GM23338 (cell line): ENCODE measurements around the gene SPARC. TPM values are rescaled to one million over a fixed set of nuclear protein-coding genes. Genes with fewer than 3 reads are reported as not detected.

Experiments
- ATAC-seq: fragments of 200-7000 bp; cut with Tn5 transposase; 3 replicates; pipeline ENCODE4 v1.9.1; 2020
- DNase-seq: peaks from one replicate; pipeline ENCODE4 v3.0.0-alpha.2; 2015; ENCODE audit warnings: low spot score
- H2AFZ ChIP-seq: fragments of 200-600 bp; sonication (generic); 2 replicates; pipeline ENCODE4 v1.8.0; 2016; ENCODE audit warnings: antibody characterized with exemption, mild to moderate bottlenecking, moderate library complexity
- H3F3A ChIP-seq: fragments of 200-600 bp; sonication (generic); replicated peaks from 2 replicates; pipeline ENCODE4 v1.8.0; 2017; ENCODE audit warnings: antibody characterized with exemption, mixed run types, low read depth
- H3K27ac ChIP-seq: fragments of 200-600 bp; sonication (generic); 2 replicates; pipeline ENCODE4 v1.6.1; 2016; ENCODE audit warnings: low read depth
- H3K27me3 ChIP-seq: fragments of 200-600 bp; sonication (generic); 2 replicates; pipeline ENCODE4 v1.8.0; 2016; ENCODE audit warnings: mild to moderate bottlenecking, mixed run types, moderate library complexity; ENCODE audit not compliant: insufficient read depth
- H3K36me3 ChIP-seq: fragments of 200-600 bp; sonication (generic); 2 replicates; pipeline ENCODE4 v1.8.0; 2016; ENCODE audit warnings: mild to moderate bottlenecking; ENCODE audit not compliant: insufficient read depth
- H3K4me1 ChIP-seq: fragments of 200-600 bp; sonication (generic); 2 replicates; pipeline ENCODE4 v1.8.0; 2016; ENCODE audit warnings: mild to moderate bottlenecking, moderate library complexity; ENCODE audit not compliant: insufficient read depth
- H3K4me2 ChIP-seq: fragments of 200-600 bp; sonication (generic); 2 replicates; pipeline ENCODE4 v1.7.1; 2017; ENCODE audit warnings: mixed run types
- H3K4me3 ChIP-seq: fragments of 200-600 bp; sonication (generic); 2 replicates; pipeline ENCODE4 v1.6.1; 2016; ENCODE audit warnings: mixed run types
- H3K79me2 ChIP-seq: fragments of 200-600 bp; sonication (generic); replicated peaks from 2 replicates; pipeline ENCODE4 v1.8.0; 2017; ENCODE audit warnings: mild to moderate bottlenecking; ENCODE audit not compliant: insufficient read depth
- H3K9me2 ChIP-seq: fragments of 200-600 bp; sonication (generic); 2 replicates; pipeline ENCODE4 v1.8.0; 2017; ENCODE audit not compliant: insufficient read depth
- H4K20me1 ChIP-seq: fragments of 200-600 bp; sonication (generic); replicated peaks from 2 replicates; pipeline ENCODE4 v1.8.0; 2017; ENCODE audit warnings: mild to moderate bottlenecking; ENCODE audit not compliant: insufficient read depth
- H3K27ac Mint-ChIP-seq: 2 replicates; pipeline ENCODE4 v1.8.0; 2020; ENCODE audit warnings: inconsistent platforms, mild to moderate bottlenecking, moderate library complexity, mixed read lengths
- H3K27me3 Mint-ChIP-seq: 3 replicates; pipeline ENCODE4 v1.8.0; 2022; ENCODE audit warnings: low read depth, mild to moderate bottlenecking, moderate library complexity, mixed read lengths, inconsistent platforms; ENCODE audit not compliant: insufficient read depth, poor library complexity
- H3K36me3 Mint-ChIP-seq: 3 replicates; pipeline ENCODE4 v1.8.0; 2021; ENCODE audit warnings: low read depth, mild to moderate bottlenecking, inconsistent platforms, moderate library complexity, mixed read lengths
- H3K4me1 Mint-ChIP-seq: 3 replicates; pipeline ENCODE4 v1.8.0; 2020; ENCODE audit warnings: mild to moderate bottlenecking, inconsistent platforms, mixed read lengths
- H3K4me3 Mint-ChIP-seq: 3 replicates; pipeline ENCODE4 v1.8.0; 2021; ENCODE audit warnings: moderate library complexity, mild to moderate bottlenecking, inconsistent platforms, mixed read lengths
- H3K9me3 Mint-ChIP-seq: 3 replicates; pipeline ENCODE4 v1.8.0; 2020; ENCODE audit warnings: moderate library complexity, mild to moderate bottlenecking, inconsistent platforms, mixed read lengths
- CREB1 ChIP-seq: fragments of 250-450 bp; sonication (Bioruptor Pico); IDR thresholded peaks from 2 replicates; pipeline ENCODE4 v1.5.0; 2020; ENCODE audit warnings: low read depth, mild to moderate bottlenecking, moderate library complexity
- EZH2 ChIP-seq: fragments of 200-600 bp; sonication (generic); IDR thresholded peaks from one replicate; pipeline ENCODE4 v1.8.0; 2017; ENCODE audit warnings: antibody characterized with exemption, mild to moderate bottlenecking, low read depth; ENCODE audit not compliant: unreplicated experiment
- EZH2phosphoT487 ChIP-seq: fragments of 200-600 bp; sonication (generic); IDR thresholded peaks from one replicate; pipeline ENCODE4 v1.8.1; 2018; ENCODE audit warnings: antibody characterized with exemption; ENCODE audit not compliant: unreplicated experiment
- JUNB ChIP-seq: IDR thresholded peaks from one replicate; pipeline ENCODE4 v1.6.1; 2016; ENCODE audit warnings: antibody characterized with exemption; ENCODE audit not compliant: unreplicated experiment
- NANOG ChIP-seq: IDR thresholded peaks from 2 replicates; pipeline ENCODE4 v1.6.1; 2016; ENCODE audit warnings: antibody characterized with exemption, borderline replicate concordance
- polyA plus RNA-seq: library from polyadenylated mRNA; unstranded; fragments of >200 nt; fragmentation: Nextera tagmentation; extraction: Ambion mirVana; gene quantifications from 2 replicates; pipeline ENCODE4 v1.2.1, GENCODE V29; 2016
- total RNA-seq: library from RNA; depleted of rRNA; stranded (reverse); fragments of >200 nt; shearing (Covaris generic); gene quantifications from 2 replicates; pipeline ENCODE4 v1.2.3, GENCODE V29; 2014
- TF ChIP-seq, protein P1 (sequence below), 2 experiments: fragments of 200-600 bp in 1 of 2; sonication (generic) in 1 of 2; conservative IDR thresholded peaks; 2 replicates each; pipeline versions ENCODE4 v1.5.1 to v1.6.1; 2016 to 2017; ENCODE audit warnings: antibody characterized with exemption in 2 of 2, low read depth in 2 of 2, mild to moderate bottlenecking in 2 of 2, moderate library complexity in 1 of 2
- TF ChIP-seq, protein P2 (sequence below): IDR thresholded peaks from 2 replicates; pipeline ENCODE4 v1.6.1; 2016; ENCODE audit warnings: antibody characterized with exemption
- TF ChIP-seq, protein P3 (sequence below): IDR thresholded peaks from one replicate; pipeline ENCODE4 v1.6.1; 2018; ENCODE audit warnings: antibody characterized with exemption; ENCODE audit not compliant: unreplicated experiment

Gene SPARC
- total and polyA plus RNA-seq, 2 experiments from 2014 or later: 218 to 225 TPM

DNA sequence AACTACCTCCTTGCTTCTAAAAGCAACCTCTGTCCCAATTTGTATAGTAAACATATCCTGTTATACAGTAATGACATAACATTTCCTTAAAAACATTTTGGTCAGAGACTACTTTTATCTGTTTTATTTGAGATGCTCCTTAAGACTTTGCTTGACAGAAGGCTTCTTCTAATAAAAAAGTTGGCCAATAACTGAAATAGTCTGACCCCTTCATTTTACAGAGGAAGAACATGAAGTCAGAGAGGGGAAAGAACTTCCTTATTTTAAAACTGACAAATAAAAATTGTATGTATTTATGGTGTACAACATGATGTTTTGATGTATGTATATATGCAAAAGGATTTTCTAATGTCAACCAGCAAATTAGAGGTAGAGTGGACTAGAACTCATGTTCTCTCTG lies 35.8 kb upstream of the SPARC start (continued):
- TF ChIP-seq, protein P1, sequence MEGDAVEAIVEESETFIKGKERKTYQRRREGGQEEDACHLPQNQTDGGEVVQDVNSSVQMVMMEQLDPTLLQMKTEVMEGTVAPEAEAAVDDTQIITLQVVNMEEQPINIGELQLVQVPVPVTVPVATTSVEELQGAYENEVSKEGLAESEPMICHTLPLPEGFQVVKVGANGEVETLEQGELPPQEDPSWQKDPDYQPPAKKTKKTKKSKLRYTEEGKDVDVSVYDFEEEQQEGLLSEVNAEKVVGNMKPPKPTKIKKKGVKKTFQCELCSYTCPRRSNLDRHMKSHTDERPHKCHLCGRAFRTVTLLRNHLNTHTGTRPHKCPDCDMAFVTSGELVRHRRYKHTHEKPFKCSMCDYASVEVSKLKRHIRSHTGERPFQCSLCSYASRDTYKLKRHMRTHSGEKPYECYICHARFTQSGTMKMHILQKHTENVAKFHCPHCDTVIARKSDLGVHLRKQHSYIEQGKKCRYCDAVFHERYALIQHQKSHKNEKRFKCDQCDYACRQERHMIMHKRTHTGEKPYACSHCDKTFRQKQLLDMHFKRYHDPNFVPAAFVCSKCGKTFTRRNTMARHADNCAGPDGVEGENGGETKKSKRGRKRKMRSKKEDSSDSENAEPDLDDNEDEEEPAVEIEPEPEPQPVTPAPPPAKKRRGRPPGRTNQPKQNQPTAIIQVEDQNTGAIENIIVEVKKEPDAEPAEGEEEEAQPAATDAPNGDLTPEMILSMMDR (conservative IDR thresholded peaks at IDR 0.05; ENCODE audit: low read depth in 2 of 2): no peak
- TF ChIP-seq CREB1 (no peak), EZH2phosphoT487 (no peak)

DNA sequence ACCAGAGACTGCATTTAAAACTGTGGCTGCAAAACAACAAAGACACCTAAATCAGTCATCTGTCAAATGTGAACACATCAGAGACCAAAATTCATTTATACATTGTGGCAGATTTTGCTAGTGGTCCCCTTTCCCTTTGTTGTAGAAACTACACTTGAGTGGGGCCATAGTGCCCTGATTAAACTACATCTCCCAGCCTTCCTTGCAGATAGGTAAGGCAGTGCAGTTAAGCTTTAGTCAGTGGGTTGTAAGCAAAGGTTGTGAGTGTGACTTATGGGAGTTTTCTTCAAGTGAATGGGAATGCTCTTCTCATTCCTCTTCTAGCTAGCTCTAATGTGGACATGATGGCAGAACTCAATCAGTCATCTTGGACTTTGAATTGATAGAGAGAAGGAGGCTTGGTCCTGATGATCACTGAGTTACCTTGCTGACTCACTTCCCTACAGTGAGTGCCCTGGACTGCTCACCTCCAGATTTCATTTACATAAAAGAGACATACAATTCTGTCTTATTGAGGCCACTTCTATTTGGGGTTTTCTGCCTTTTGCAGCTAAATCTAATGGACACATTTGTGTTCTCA lies 35.2 kb upstream of the SPARC start:
- Mint-ChIP-seq H3K4me3 (no peak overlapping the region), H3K27me3 (peaks cover under 1% of the 10 kb centered on the region), H3K36me3 (no peaks in the 10 kb centered on the region; the same call in 2 of the 3 replicates), H3K4me1 (peaks cover 11% of the 10 kb centered on the region), H3K27ac (peak overlapping the region; percentile 76), H3K9me3 (peaks cover 6% of the 10 kb centered on the region; the same call in 2 of the 3 replicates)
- Histone ChIP-seq H3K4me2 (no peak overlapping the region), H4K20me1 (no peaks in the 10 kb centered on the region), H3K9me2 (peaks cover 3% of the 10 kb centered on the region; the same call in 1 of the 2 replicates), H2AFZ (peak overlapping the region; percentile 94), H3F3A (no peaks in the 10 kb centered on the region), H3K79me2 (no peaks in the 10 kb centered on the region), H3K27me3 (no peaks in the 10 kb centered on the region), H3K4me1 (peaks cover 14% of the 10 kb centered on the region), H3K4me3 (no peak overlapping the region), H3K36me3 (no peaks in the 10 kb centered on the region), H3K27ac (no peak overlapping the region)
- DNase-seq (no peak), ATAC-seq (peak; percentile 74)
- TF ChIP-seq, protein P2, sequence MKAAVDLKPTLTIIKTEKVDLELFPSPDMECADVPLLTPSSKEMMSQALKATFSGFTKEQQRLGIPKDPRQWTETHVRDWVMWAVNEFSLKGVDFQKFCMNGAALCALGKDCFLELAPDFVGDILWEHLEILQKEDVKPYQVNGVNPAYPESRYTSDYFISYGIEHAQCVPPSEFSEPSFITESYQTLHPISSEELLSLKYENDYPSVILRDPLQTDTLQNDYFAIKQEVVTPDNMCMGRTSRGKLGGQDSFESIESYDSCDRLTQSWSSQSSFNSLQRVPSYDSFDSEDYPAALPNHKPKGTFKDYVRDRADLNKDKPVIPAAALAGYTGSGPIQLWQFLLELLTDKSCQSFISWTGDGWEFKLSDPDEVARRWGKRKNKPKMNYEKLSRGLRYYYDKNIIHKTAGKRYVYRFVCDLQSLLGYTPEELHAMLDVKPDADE: peak; percentile 27; the same call in 1 of the 2 replicates
- TF ChIP-seq, protein P1 (conservative IDR thresholded peaks at IDR 0.05; ENCODE audit: low read depth in 2 of 2): no peak

DNA sequence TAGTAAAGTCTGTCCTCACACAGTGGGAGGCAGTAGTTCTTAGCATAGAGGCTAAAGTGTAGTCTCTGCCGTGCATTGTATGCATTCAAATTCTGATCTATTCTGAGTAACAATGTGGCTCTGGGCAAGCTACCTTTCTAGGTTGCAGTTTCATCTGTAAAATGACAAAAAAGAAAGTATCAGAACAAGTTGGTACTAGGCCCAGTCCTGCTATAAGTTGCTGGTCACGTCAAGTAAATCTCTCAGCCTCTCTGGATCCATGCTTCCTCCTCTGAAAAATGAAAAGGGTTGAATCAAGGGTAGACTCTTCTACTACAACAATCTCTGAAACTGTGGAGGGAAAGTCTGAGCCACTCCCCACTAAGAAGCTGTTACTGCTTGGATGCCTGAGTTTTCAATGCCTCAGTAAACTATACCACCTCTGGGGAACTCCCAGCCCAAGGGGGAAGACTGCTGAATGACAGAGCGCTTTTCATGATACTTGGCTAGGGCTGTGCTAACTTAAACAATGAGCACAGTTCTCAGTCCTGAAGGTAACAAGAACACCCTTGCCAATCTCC lies 34.5 kb upstream of the SPARC start:
- Mint-ChIP-seq H3K27me3 (peaks cover 1% of the 10 kb centered on the region), H3K36me3 (no peaks in the 10 kb centered on the region; the same call in 2 of the 3 replicates), H3K4me1 (peaks cover 11% of the 10 kb centered on the region), H3K4me3 (no peak overlapping the region), H3K9me3 (peaks cover 6% of the 10 kb centered on the region; the same call in 2 of the 3 replicates), H3K27ac (peak overlapping the region; percentile 71)
- Histone ChIP-seq H3K4me2 (no peak overlapping the region), H3K79me2 (no peaks in the 10 kb centered on the region), H3K4me3 (no peak overlapping the region), H3K27me3 (no peaks in the 10 kb centered on the region), H3K27ac (no peak overlapping the region), H3K9me2 (peaks cover 3% of the 10 kb centered on the region; the same call in 1 of the 2 replicates), H4K20me1 (no peaks in the 10 kb centered on the region), H2AFZ (peak overlapping the region; percentile 94), H3F3A (no peaks in the 10 kb centered on the region), H3K36me3 (no peaks in the 10 kb centered on the region), H3K4me1 (peaks cover 14% of the 10 kb centered on the region)
- TF ChIP-seq, protein P1 (conservative IDR thresholded peaks at IDR 0.05; ENCODE audit: low read depth in 2 of 2): no peak
- no peak for TF ChIP-seq EZH2
- no peak for TF ChIP-seq NANOG
- TF ChIP-seq EZH2phosphoT487: no peak
- TF ChIP-seq, protein P3, sequence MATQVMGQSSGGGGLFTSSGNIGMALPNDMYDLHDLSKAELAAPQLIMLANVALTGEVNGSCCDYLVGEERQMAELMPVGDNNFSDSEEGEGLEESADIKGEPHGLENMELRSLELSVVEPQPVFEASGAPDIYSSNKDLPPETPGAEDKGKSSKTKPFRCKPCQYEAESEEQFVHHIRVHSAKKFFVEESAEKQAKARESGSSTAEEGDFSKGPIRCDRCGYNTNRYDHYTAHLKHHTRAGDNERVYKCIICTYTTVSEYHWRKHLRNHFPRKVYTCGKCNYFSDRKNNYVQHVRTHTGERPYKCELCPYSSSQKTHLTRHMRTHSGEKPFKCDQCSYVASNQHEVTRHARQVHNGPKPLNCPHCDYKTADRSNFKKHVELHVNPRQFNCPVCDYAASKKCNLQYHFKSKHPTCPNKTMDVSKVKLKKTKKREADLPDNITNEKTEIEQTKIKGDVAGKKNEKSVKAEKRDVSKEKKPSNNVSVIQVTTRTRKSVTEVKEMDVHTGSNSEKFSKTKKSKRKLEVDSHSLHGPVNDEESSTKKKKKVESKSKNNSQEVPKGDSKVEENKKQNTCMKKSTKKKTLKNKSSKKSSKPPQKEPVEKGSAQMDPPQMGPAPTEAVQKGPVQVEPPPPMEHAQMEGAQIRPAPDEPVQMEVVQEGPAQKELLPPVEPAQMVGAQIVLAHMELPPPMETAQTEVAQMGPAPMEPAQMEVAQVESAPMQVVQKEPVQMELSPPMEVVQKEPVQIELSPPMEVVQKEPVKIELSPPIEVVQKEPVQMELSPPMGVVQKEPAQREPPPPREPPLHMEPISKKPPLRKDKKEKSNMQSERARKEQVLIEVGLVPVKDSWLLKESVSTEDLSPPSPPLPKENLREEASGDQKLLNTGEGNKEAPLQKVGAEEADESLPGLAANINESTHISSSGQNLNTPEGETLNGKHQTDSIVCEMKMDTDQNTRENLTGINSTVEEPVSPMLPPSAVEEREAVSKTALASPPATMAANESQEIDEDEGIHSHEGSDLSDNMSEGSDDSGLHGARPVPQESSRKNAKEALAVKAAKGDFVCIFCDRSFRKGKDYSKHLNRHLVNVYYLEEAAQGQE: no peak
- no peak for TF ChIP-seq JUNB
- DNase-seq: no peak
- peak; percentile 75 for ATAC-seq
